Astrocyte (in vitro differentiated cells and primary cell): Measurements from ENCODE around the gene LRRTM4.

Experiments used
- EZH2 ChIP-seq: IDR thresholded peaks from 2 replicates; pipeline ENCODE4 v1.6.1; 2012; ENCODE audit warnings: mild to moderate bottlenecking, low read length, inconsistent platforms; ENCODE audit not compliant: insufficient read depth
- TF ChIP-seq, protein P1 (sequence below): IDR thresholded peaks from 2 replicates; pipeline ENCODE4 v1.5.1; 2011; ENCODE audit warnings: low read depth, mild to moderate bottlenecking, inconsistent platforms, low read length, moderate library complexity; ENCODE audit not compliant: insufficient read depth

DNA sequence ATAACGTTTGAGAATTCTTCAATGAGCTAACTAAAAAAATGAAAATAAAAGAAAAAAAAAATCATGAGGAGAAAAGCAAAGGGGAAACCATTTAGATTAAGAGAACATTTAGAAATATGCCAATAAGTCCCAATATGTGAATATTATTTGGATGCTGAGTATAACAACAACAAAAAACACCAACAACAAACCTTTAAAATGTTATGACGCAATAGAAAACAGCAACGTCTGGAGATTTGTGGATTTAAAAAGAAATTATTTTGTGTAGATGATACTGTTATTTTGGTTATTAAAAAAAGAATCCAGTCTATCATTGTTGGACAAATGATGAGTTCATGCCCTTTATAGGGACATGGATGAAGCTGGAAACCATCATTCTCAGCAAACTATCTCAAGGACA, 417.2 kb downstream of the LRRTM4 start:
- TF ChIP-seq, protein P1, sequence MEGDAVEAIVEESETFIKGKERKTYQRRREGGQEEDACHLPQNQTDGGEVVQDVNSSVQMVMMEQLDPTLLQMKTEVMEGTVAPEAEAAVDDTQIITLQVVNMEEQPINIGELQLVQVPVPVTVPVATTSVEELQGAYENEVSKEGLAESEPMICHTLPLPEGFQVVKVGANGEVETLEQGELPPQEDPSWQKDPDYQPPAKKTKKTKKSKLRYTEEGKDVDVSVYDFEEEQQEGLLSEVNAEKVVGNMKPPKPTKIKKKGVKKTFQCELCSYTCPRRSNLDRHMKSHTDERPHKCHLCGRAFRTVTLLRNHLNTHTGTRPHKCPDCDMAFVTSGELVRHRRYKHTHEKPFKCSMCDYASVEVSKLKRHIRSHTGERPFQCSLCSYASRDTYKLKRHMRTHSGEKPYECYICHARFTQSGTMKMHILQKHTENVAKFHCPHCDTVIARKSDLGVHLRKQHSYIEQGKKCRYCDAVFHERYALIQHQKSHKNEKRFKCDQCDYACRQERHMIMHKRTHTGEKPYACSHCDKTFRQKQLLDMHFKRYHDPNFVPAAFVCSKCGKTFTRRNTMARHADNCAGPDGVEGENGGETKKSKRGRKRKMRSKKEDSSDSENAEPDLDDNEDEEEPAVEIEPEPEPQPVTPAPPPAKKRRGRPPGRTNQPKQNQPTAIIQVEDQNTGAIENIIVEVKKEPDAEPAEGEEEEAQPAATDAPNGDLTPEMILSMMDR: no peak
- TF ChIP-seq EZH2: no peak
